ENCODE data around the gene CLRN1.

DNA sequence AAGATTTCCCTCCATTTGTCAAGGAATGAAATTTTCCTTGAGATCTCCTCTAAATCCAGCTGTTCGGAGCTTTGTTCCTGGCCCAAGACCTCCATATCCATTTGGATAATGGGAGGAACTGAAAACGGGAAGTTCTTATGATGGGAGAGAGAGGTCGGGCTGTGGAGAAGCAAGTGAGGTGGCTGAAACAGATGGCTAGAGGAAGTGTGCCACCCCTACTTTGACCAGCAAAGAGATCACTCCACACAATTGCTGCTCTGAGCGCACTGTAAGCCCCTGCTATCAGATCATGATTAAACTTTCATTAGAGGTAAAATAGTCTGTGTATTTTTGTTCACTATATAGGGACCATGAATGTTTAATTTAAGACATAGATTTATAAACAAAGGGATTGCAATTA, 67.2 kb downstream of the CLRN1 start, which contains the start of gene MINDY4B:
- TF ChIP-seq, protein P1, sequence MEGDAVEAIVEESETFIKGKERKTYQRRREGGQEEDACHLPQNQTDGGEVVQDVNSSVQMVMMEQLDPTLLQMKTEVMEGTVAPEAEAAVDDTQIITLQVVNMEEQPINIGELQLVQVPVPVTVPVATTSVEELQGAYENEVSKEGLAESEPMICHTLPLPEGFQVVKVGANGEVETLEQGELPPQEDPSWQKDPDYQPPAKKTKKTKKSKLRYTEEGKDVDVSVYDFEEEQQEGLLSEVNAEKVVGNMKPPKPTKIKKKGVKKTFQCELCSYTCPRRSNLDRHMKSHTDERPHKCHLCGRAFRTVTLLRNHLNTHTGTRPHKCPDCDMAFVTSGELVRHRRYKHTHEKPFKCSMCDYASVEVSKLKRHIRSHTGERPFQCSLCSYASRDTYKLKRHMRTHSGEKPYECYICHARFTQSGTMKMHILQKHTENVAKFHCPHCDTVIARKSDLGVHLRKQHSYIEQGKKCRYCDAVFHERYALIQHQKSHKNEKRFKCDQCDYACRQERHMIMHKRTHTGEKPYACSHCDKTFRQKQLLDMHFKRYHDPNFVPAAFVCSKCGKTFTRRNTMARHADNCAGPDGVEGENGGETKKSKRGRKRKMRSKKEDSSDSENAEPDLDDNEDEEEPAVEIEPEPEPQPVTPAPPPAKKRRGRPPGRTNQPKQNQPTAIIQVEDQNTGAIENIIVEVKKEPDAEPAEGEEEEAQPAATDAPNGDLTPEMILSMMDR (IDR thresholded peaks at IDR 0.05), result no peak
- no peak for TF ChIP-seq POLR2A (IDR thresholded peaks at IDR 0.05)

Measured in adrenal gland (tissue), 5 donors.